ENCODE measurements around the gene HSD3B1.
"Not testable (repeated sequence)": the region's sequence is repeated elsewhere in the genome, so short reads cannot be mapped to it uniquely, and the experiment has no call there.

The HSD3B1 gene

DNA sequence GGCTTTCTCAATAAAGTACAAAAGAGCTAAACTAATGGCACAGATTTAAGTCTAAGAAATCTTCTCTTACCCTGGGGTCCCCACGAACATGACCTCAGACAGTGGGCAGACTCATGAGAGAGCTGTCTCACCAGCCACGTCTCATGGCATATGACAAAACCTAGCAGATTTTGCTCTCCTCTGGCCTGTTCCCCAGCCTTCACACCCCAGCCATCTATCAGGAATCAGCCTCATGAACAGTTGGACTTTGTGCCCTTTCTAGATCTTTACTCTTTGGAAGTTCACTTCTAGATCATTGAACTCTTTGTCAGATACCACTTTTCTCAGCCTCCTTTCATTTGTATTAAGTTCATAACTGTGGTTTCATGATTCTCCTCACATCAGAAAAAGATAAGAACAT lies 14.2 kb upstream of the HSD3B1 start:
- no peak for DNase-seq

DNA sequence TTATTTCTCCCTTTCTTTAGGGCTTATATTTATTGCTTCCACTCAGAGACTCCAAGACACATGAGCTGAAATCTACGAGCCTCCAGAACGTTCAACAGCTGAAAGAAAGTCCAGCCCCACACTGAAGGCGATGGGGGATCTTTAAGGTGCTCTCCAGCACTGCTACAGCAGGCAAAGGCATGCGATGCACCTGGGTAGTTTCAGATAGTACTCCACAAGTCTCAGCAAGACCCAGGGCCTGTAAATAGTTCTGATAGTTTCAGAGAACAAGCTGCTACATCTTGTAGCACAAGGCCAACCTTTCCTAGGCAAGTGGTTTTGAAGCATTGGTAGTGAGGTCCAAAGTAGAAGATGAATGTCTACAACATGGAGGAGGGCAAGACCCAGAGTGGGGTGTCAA lies 2.2 kb upstream of the HSD3B1 start:
- no peak for DNase-seq

DNA sequence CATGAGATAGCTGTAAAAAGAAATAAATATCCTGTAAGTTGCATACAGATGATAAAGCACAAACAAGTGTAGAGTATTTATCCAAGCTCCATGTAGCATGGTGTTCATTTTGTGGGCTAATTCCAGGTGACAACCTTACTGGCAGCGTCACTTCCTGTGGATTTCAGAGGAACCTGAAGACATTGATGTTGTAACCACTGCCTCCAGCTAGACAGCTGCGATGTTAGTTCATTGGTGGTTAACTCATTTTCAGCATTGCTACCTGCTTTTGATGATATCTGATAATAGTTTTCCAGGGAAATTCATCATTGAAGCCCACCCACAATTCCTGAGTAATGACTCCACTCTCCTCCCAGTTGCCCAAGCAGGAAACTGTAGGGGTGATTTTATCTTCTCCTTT lies 3.0 kb downstream of the HSD3B1 start:
- no peak for DNase-seq

DNA sequence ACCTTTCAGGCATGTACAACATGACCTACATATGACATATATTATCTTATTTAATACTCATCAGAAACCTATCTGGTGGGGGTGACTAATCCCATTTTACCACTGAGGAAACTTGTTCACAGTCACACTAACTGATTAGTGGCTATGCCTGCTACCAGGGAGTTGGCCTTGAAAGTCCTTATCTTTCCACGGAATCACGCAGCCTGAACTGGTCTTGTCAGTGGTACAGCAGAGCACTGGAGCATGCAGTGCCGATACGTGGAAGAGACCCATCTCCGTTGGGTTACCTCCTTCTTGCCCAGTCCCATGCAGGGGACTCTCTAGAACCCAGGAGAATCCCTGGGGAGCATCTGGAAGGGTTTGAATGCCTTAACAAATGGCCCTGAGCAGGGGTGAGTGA lies 8.2 kb downstream of the HSD3B1 start:
- DNase-seq, result no peak

DNA sequence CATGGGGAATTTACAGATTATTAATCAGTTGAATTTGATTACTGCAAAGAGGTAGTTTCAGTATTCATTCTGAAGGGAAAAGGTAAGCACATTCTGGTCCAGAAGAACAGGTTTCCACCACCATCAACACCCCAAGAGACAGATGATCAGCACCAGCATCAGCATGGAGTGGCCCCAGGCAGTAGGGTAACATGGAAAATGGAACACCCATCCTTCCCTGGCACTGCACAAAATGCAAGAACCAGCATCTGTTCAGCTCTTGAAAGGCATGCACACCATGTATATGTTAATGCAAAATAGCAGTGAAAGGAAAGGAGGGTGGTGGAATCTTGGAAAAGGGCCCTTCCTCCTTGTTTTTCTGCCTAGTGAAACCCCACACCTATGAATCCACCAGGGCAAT lies 9.2 kb downstream of the HSD3B1 start:
- DNase-seq, result no peak

DNA sequence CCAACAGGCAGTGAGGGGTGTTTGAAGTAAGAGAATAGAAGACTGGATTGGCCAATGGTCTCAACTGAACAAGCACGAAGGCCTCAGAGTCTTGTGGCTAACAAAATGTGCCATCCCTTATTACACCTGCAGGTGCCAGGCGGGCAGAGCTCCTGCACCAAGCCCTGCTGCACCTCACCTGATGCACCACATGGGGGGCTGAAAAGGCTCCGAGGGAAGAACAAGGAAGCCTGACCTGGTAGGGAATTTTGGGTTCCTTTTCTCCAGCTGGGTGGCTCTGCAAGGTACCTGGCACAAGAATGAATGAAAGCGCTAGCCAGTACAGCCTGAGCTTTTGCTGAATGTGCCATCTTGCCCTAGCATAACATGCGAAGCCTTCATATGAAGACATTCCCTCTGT lies 9.7 kb downstream of the HSD3B1 start:
- DNase-seq, result no peak

DNA sequence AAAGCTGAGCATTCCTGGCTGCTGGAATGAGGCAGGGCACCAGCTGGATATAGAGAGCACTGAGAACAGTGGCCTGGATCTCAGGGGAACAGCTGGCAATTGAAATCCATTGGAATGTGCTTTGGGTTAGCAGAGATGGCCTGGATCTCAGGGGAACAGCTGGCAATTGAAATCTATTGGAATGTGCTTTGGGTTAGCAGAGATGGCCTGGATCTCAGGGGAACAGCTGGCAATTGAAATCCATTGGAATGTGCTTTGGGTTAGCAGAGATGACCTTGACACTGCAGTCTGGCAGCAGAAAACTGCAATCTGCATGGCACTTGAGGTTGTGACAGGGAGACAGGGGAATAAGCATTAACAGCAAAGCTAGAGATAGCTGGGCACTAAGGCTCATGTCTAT lies 10.7 kb downstream of the HSD3B1 start:
- not testable (repeated sequence) for DNase-seq

DNA sequence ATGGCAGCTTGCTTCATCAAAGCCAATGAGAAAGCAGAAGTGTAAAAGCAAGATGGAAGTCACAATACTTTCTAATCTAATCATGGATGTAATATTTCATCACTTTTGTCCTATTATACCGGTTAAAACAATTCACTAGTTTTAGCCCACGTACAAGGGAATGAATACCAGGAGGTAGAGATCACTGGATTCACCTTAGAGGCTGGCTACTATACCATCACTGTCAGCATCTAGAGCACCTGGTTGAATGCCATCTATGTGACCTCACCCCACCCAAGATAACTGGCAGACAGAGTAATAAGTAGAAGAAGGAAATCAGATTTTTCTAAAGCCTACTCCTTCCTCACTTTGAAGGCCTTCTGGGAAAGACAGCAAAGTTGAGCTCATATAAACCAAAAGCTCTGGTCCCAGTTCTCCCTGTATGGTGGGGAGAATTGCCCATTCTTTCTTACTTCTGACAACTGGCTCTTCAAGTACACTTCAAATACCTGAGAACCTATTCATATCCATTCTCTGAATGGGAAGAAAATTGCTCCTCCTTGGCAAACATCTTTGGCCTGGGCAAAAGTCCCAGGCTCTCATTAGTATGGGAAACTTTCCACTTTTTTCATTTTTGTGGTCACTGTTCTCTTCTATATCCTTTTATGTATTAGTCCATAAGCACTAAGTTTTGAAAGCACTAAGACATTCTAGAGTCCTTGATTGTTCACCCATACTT lies 24.8 kb downstream of the HSD3B1 start:
- DNase-seq, result no peak

DNA sequence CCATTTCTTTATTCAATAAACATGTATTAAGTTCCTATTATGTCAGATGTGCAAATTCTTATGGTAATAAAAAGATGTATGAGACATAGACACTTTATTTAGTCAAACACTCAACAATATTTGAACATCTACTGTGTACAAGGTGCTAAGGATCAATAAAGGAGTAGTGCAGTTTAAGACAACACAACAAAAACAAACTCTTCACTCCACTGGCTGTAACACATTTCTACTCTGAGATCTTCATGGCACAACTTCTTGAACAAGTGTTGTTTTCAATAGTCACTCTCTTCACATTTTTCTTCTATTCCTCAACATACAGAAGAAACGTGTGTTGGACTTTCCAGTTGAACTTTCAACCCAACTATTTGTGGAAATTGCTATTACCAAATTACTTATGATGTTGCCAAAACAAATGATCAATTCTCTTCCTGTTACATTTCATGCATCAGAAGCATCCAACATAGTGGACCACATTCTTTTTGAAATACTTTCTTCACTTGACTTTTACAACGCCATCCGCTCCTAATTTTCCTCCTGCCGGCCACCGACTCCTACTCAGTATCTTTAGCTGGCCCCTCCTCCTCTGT lies 25.4 kb downstream of the HSD3B1 start:
- DNase-seq, result no peak

DNA sequence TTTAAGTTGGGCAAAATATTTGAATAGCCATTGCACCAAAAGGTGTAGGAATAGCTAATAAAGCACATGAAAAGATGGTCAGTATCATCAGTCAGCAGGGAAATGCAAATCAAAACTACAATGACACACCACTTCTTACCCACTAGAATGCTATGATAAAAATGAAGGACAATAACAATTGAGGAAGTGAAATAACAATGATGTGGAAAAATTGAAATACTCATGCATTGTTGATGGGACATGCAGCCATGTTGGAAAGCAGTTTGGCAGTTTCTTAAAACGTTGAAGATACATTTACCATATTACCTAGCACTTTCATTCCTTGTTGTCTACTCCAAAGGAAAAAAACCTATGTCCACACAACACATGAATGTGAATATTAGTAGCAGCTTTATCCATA lies 28.4 kb downstream of the HSD3B1 start:
- no peak for DNase-seq

DNA sequence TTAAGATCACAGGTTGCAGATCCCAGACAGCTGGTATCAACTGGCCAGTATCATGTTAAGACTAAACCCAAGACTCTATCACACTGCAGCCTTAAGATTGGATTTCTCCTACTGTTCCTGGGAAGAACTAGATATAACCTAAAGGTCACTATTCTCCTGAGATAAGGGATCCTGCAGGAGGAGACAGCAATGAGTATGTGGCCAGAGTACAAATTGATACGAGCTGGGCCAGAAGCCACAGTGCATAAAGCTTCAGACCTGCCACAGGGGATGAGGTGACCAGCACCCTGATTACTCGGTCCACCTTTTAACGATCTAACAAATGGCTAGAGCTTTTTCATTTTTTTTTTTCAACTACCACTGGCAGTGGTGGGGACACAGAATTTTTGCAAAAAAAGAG lies 31.0 kb downstream of the HSD3B1 start:
- no peak for DNase-seq

DNA sequence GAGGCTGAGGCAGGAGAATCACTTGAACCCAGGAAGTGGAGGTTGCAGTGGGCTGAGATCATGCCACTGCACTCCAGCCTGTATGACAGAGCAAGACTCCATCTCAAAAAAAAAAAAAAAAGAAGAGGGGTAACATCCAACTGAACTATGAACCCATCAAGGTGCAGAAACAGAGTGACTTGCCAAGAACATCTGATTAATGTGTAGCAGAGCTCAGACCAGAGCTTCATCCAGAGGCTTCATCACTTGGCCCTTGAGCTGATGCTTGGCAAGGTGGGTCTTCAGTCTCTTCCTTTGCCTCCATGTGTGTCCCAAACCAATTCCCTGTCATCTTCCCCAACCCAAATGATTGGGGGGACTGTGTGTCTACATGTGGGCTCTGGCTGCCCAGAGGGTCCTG lies 32.6 kb downstream of the HSD3B1 start:
- DNase-seq, result no peak

DNA sequence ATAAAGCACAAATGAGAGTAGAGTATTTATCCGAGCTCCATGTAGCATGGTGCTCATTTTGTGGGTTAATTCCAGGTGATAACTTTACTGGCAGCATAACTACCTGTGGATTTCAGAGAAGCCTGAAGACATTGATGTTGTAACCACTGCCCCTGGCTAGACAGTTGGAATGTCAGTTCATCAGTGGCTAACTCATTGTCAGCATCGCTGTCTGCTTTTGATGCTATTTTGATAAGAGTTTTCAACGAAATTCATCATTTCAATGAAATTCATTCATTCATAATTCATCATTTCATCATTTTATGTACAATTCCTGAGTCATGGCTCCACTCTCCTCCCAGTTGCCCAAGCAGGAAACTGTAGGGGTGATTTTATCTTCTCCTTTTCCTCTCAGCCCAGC lies 34.4 kb downstream of the HSD3B1 start:
- DNase-seq, result no peak

DNA sequence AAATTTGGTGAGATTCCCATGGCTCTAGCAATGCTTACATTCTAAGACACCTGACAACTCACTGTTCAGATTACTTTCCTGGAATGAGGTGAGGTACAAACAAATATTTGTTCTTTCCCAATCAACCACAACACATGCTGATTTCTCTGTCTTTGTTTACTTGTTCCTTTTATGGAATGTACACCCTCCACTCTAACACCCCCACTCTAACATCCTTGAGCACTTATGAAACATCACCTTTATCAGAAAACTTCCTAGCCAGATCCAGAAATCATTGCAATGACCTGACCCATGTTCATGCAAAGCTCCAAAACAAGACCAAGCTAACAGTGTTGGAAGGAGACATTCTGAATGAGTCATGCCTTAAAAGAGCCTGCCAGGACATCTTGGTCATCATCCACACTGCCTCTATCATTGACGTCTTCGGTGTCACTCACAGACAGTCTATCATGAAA lies 35.5 kb downstream of the HSD3B1 start:
- DNase-seq, result no peak

DNA sequence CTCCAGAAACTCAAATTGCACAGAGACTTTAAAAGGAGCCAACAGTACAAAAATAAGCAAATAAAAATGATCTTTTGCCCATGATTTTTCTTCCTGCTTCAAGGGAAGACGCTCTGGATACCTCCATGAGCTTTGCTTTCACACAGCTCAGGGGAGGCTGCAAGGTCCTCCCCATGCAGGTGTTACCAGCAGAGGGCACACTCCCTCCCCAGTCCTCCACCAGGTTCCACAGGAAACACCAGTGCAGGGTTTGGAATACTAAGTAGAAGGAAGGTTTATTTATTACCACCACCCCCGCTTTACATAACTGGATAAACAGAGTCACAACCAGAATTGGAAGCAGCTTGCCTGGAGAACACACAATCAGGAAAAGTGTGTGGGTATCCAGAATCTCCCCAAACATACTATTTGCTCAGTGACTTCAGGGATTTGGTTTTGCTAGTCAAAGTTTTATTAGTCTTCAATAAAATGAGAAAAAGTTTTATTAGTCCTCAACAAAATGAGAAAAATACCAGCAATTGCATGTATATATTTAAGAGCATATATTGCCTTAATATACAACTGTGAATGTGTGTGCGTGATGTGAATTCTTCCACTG lies 37.3 kb downstream of the HSD3B1 start:
- DNase-seq, result peak; percentile 7

DNA sequence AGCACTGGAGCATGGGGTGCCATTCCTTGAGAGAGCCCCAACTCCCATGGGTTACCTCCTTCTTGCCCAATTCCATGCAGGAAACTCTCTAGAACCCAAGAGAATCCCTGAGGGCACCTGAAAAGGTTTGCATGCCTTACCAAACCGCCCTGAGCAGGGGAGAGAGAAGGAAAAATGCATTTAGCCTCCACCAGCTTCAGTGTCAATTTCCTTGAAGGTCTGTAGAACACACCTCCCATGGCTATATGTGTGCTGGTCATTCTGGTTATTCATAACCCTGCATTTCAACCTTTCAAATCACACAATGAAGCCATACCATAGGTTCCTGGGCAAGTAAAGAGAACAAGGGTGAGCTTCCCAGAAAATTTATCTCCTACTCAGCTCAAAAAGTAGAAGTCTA lies 39.6 kb downstream of the HSD3B1 start:
- no peak for DNase-seq

DNA sequence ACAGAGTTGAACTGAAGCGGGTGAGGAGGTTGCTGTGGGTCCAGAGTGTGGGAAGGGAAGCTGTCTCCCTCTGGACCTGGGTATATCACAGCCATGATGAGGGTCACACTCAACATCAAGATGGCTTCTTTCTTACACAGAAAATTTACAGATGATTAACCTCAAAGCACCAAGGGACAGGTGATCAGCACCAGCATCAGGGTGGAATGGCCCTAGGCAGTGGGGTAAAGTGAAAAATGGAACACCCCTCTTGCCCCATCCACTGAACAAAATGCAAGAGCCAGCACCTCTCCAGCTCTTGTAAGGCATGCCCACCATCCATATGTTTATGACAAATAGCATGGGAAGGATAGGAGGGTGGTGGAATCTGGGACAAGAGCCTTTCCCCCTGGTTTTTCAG lies 40.3 kb downstream of the HSD3B1 start:
- DNase-seq, result no peak

DNA sequence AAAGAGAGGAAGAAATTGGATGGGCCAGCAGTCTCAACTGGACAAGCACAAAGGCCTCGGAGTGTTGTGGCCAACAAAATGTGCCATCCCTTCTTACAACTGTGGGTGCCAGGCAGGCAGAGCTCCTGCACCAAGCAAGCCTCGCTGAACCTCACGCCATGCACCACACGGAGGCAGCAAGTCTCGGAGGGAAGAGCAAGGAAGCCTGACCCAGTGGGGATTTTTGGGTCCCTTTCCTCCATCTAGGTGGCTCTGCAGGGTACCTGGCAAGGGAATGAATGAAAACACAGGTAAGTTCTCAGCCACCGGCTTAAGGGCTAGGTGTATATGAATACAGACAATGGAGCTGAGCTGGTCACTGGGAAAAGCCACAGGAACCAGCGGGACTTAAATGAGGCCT lies 40.8 kb downstream of the HSD3B1 start:
- DNase-seq, result no peak

DNA sequence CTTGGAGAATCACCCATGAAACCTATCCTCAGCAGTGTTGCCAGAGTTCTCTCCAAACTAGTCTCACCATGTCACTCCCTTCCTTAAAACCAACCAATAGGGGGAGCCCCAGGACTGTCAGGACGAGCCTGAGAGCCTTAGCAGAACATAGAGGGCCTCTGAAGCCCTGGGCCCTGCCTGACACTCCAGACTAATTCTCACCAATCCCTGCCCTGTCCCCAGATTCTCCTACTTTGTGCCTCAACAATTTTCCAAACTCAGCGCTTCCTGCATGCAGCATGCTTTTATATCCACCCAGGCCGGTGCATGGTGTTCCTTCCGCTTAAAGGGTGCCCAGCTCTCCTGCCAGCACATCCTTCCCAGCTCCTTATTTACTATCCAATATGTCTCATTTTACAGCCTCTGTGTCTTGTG lies 42.7 kb downstream of the HSD3B1 start:
- peak; percentile 76 for DNase-seq

DNA sequence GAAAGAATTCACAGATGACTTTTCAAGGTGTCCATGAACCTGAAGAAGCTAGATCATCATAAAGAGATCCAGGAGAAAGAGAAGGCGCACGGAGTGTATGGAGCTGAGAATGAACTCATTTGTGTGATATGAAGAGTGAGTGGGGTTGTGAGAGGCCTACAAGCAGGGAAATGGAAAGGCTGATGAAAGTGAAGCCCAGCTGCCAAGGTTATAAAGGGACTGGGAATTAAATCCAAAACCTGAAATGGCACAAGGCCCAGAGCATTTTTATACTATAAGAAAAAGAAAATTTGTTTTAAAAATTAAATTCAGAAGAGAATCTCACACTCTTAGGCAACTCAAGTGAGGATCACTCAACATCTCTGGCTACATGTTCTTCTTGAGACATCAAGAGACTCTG lies 43.4 kb downstream of the HSD3B1 start:
- DNase-seq, result no peak

DNA sequence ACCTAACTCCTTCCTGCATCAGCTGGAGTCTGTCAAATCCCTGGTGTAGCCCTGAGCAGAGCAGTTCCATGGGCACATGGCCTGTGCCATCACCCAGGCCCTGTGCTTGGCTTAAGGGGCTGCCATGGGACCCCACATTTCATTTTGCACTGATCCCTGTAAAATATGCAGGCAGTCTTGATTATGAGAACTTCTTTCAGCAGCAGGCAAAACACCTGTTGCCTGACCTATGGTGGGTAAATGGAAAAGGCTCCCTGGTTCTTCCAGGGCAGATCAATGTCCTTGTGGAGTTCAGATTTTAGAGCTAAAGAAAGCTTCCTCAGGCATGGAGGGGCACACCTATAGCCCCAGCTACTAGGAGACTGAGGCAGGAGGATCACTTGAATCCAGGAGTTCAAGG lies 44.2 kb downstream of the HSD3B1 start:
- DNase-seq, result no peak

DNA sequence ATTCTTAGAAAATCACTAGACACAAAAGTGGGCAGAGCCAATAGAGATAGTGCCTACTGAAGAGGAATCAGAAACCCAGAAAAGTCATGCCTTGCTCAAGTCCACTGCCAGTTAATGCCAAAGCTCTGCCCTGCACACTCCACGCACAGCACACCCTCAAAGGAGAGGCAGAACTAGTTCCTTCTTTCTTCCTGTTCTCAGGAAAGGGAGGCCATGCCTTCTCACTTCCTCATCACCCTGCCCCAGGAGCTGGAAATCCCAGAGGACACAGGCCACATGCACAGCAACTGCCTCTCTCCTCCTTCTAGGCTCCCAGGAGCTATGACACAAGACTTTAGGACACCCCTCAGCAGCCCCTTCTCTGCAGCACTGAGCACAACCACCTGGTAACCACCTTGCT lies 45.6 kb downstream of the HSD3B1 start:
- DNase-seq, result not testable (repeated sequence)

DNA sequence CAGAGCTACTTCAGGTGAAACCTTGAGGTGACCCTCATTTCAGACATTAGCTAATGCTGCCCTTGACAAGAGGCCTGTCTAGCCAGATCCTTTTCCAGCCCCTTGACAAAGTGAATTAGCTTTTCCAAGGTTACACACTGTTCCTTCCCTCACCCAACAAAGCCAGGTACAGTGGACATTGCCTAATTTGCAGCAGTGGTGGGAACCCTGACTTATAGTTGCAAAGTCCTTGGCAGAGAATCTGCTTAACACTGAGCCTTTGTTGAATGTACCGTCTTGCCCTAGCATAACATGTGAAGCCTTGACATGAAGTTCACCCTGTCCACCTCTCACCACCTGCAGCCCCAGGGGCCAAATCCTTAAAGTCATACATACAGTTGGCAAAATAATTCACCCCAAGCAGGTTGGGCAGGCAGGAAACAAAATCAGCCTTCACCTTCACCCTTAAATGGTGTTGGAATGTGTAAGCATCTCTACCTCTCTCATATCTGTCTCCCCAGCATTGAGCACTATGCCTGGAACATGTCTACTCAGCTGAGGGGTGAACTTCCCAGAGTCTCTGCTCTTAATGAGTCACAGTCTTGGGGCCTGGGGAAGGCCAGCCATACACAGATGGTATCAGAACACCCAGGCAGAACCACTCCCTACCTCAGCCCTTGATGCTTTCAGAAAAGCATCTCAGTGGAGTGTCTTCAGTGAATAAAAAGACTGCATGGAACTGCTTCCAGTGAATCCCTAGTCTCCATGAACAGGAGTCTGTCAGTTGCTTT lies 46.5 kb downstream of the HSD3B1 start:
- not testable (repeated sequence) for DNase-seq

DNA sequence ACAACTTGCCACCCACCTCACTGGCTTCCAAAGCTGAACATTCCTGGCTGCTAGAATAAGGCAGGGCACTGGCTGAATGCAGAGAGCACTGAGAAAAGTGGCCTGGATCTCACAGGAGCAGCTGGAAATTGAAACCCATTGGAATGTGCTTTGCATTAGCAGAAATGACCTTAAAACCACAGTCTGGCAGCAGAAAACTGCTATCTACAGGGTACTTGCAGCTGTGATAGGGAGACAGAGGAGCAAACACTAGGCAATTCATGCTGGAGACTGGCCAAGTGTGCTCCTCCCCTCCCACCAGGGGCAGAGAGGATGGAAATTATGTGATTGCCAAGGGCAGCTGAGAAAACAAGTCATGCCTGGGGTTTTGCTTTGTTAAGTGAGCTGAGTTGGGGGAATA lies 47.2 kb downstream of the HSD3B1 start:
- DNase-seq, result peak; percentile 72
